Memory B cell (primary cell): Measurements from ENCODE around the gene AICDA.

Experiments
- ATAC-seq: fragments of 150-1000 bp; cut with Tn5 transposase; 2 replicates; pipeline ENCODE4 v1.10.0; 2021; ENCODE audit warnings: low read depth, mild to moderate bottlenecking, moderate library complexity
- DNase-seq, 2 donors: peaks; one replicate each; pipeline ENCODE4 v3.0.0; 2022; ENCODE audit warnings: low spot score in 2 of 2
- H3K27ac Mint-ChIP-seq: one replicate; pipeline ENCODE4 v1.8.0; 2022; ENCODE audit warnings: mild to moderate bottlenecking, moderate library complexity, mixed read lengths
- H3K27me3 Mint-ChIP-seq: one replicate; pipeline ENCODE4 v1.8.0; 2022; ENCODE audit warnings: mixed read lengths
- H3K36me3 Mint-ChIP-seq: one replicate; pipeline ENCODE4 v1.8.0; 2022; ENCODE audit warnings: mild to moderate bottlenecking, mixed read lengths
- H3K4me1 Mint-ChIP-seq: one replicate; pipeline ENCODE4 v1.8.0; 2022; ENCODE audit warnings: mixed read lengths
- H3K4me3 Mint-ChIP-seq: one replicate; pipeline ENCODE4 v1.8.0; 2022; ENCODE audit warnings: mild to moderate bottlenecking, moderate library complexity, mixed read lengths
- H3K9me3 Mint-ChIP-seq: one replicate; pipeline ENCODE4 v1.8.0; 2022; ENCODE audit warnings: mixed read lengths

AICDA gene

DNA sequence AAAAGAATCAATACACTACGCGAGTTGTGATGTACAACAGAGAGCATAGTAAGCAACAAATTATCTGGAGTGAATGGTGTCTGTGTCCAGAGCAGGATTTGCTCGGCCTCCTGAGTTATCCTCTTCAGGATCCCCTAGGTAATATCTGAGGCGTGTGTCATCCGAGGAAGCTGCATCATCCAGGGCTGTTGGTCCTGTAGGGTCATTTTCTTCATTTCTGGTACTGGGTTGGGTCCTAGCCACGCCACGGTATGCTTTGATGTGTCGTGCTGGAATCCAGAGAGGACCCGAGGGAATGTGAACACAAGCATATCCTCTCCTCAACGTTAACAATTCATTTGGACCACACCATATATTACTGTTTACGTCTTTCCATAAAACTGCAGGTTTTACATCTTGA, 53.0 kb downstream of the AICDA start:
- no peak for ATAC-seq
- Mint-ChIP-seq H3K36me3 (peaks cover 3% of the 10 kb centered on the region), H3K4me1 (no peaks in the 10 kb centered on the region), H3K4me3 (no peak overlapping the region), H3K27ac (no peak overlapping the region), H3K27me3 (peaks cover 12% of the 10 kb centered on the region), H3K9me3 (peaks cover 5% of the 10 kb centered on the region)
- DNase-seq, result no peak

DNA sequence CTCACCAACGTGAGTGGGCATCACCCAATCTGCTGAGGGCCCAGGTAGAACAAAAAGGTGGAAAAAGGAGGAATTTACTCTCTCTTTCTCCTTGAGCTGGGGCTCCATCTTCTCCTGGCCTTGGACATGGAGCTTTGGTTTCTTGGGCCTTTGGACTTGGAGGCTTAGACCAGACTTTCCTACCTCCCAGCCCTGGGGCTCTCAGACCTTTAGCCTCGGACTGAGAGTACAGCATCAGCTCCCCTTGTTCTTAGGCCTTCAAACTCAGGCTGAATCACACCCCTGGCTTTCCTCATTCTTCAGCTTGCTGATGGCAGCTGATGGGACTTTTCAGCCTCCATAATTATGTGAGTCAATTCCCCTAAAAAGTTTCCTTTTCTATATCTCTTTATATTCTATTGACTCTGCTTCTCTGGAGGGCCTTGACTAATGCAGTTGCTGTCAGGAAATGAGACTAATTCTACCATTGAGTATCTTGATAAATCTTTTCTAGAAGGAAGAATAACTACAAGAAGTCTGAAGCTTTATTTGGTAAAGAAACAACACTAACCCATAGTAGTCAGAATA, 56.0 kb downstream of the AICDA start:
- H3K4me3 Mint-ChIP-seq, result no peak overlapping the region
- H3K27me3 Mint-ChIP-seq, result peaks cover 10% of the 10 kb centered on the region
- no peak overlapping the region for H3K27ac Mint-ChIP-seq
- no peak for DNase-seq
- no peak for ATAC-seq
- H3K4me1 Mint-ChIP-seq, result no peaks in the 10 kb centered on the region
- H3K9me3 Mint-ChIP-seq, result no peaks in the 10 kb centered on the region
- H3K36me3 Mint-ChIP-seq, result no peaks in the 10 kb centered on the region

DNA sequence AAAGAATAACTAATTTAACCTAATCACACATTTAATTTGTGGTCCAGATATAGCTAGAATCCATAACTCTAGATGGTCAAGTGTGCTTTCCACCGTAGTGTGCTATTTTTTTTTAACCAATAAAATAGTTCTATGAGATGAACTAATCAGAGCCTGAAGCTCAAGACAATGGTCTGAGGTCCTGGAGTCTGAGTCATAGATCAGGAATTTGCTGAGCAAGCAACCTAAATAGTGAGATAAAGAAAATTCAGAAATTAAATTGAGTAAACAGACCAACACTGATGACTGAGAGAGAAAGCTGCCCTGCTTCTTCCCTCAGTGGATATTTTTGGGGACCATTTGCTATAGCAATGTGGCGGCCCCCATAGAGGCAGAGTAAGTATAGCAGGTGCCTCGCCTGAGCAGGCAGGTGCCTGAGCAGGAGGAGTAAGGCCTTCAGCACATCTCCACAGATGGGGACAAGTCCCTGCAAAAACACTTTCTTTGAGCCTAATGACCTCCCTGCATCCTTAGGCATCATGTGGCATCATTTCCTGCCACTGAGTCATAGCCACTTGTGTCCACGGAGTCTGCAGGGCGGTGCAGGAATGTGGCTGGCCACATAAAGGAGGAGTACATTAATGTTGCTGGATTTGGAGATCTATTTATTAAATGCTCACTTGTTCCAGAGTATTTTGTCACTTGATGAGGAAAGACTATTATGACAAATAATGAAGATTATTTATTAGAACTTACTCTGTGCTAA, 58.0 kb downstream of the AICDA start:
- Mint-ChIP-seq H3K27ac (no peak overlapping the region), H3K4me3 (no peak overlapping the region), H3K27me3 (peaks cover 2% of the 10 kb centered on the region), H3K4me1 (no peaks in the 10 kb centered on the region), H3K9me3 (no peaks in the 10 kb centered on the region), H3K36me3 (no peaks in the 10 kb centered on the region)
- ATAC-seq (no peak), DNase-seq (no peak)

DNA sequence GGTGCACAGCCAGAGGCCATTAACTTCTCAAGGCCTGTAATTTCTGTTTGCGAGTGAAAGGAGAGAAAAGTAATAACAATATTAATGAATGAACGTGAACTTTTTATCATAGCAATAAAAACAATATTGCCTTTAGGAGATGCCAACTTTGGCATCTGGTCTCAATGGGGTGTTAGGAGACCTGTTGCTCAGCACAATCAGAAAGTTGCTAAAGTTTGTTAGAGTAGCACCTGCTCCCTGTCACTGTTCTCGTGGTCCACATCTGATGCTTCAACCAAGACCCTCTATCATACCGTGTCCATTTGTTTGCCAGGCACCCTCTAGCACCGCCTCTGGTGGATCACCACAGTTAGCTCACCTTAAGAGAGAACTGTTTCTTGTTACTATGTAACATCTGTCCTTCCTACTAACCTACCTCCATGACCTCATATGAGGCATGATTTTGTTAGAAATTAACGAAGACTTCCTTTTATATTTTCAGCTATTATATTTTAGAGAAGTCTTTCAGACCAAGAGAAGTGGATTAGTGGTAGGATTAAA, 59.5 kb downstream of the AICDA start:
- DNase-seq, result no peak
- Mint-ChIP-seq H3K9me3 (no peaks in the 10 kb centered on the region), H3K27ac (no peak overlapping the region), H3K27me3 (no peaks in the 10 kb centered on the region), H3K4me1 (peaks cover 2% of the 10 kb centered on the region), H3K4me3 (no peak overlapping the region), H3K36me3 (no peaks in the 10 kb centered on the region)
- no peak for ATAC-seq
